AG10803 (cell line): ENCODE results near the gene OR52D1.

Source experiments
- DNase-seq: peaks from one replicate; pipeline ENCODE4 v3.0.0; 2010; ENCODE audit warnings: low read depth
- H3K4me3 ChIP-seq: 2 replicates; pipeline ENCODE4 v1.5.1; 2011; ENCODE audit warnings: mild to moderate bottlenecking, low read length, control low read depth
- CTCF ChIP-seq: conservative IDR thresholded peaks from 2 replicates; pipeline ENCODE4 v1.5.1; 2011; ENCODE audit warnings: mild to moderate bottlenecking, low read length, control low read depth, inconsistent platforms

The OR52D1 gene

GRCh38 chr11:5488385-5488784, at the start of gene OR52D1:
Gene OR52D1 (plus strand): TSS chr11:5488685. CDS start chr11:5488707, 22 bp downstream.
- no peak for TF ChIP-seq CTCF
- no peak within 1 kb of the TSS for H3K4me3 ChIP-seq

GRCh38 chr11:5441414-5441813, 47.1 kb upstream of the OR52D1 start, which contains the start of gene OR51I1:
Gene OR51I1 (minus strand): TSS chr11:5441514. CDS start chr11:5441514, 0 bp downstream.
- no peak within 1 kb of the TSS for H3K4me3 ChIP-seq
- TF ChIP-seq CTCF = no peak

More at GRCh38 chr11:5488385-5488784, at the start of gene OR52D1:
- DNase-seq = no peak

GRCh38 chr11:5443835-5444393, 44.6 kb upstream of the OR52D1 start:
- H3K4me3 ChIP-seq = no peak overlapping the region
- DNase-seq = no peak
- no peak for TF ChIP-seq CTCF

More at GRCh38 chr11:5441414-5441813, 47.1 kb upstream of the OR52D1 start, which contains the start of gene OR51I1:
- no peak for DNase-seq

- DNase-seq = no peak
- H3K4me3 ChIP-seq = no peak within 1 kb of the TSS
- TF ChIP-seq CTCF = no peak
Measured at GRCh38 chr11:5449023-5449422, 39.5 kb upstream of the OR52D1 start, which contains the start of gene OR51I2. Gene OR51I2 (plus strand): TSS chr11:5449323. CDS start chr11:5453489, 4,166 bp downstream.

GRCh38 chr11:5449432-5449831, 39.1 kb upstream of the OR52D1 start:
- no peak for TF ChIP-seq CTCF
- DNase-seq = no peak
- no peak overlapping the region for H3K4me3 ChIP-seq

GRCh38 chr11:5460983-5461621, 27.4 kb upstream of the OR52D1 start:
- no peak for DNase-seq
- TF ChIP-seq CTCF = no peak
- H3K4me3 ChIP-seq = no peak overlapping the region

GRCh38 chr11:5467527-5467926, 21.0 kb upstream of the OR52D1 start:
- H3K4me3 ChIP-seq = no peak overlapping the region
- no peak for TF ChIP-seq CTCF
- DNase-seq = no peak
